Left ventricle myocardium inferior (tissue), 1 donor: ENCODE data around the gene CHST13. TPM values are rescaled to one million over a fixed set of nuclear protein-coding genes. Genes with fewer than 3 reads are reported as not detected.

Experiments used
- DNase-seq: peaks from one replicate; pipeline ENCODE4 v3.0.0-alpha.2; 2020
- H3K27ac ChIP-seq: fragments of 200-600 bp; replicated peaks from 2 replicates; pipeline ENCODE4 v1.8.0; 2021
- H3K27me3 ChIP-seq: fragments of 200-600 bp; 2 replicates; pipeline ENCODE4 v1.8.0; 2021; ENCODE audit warnings: low read depth
- H3K36me3 ChIP-seq: fragments of 200-600 bp; 2 replicates; pipeline ENCODE4 v1.8.0; 2021
- H3K4me1 ChIP-seq: fragments of 200-600 bp; 2 replicates; pipeline ENCODE4 v1.8.0; 2021
- H3K4me3 ChIP-seq: fragments of 200-600 bp; 2 replicates; pipeline ENCODE4 v1.8.0; 2021; ENCODE audit warnings: mild to moderate bottlenecking, moderate library complexity
- H3K9me3 ChIP-seq: fragments of 200-600 bp; replicated peaks from 2 replicates; pipeline ENCODE4 v1.8.0; 2021
- intact Hi-C: fragments of 100-400 bp; cut with micrococcal nuclease; formaldehyde crosslinking; loops from one replicate; pipeline ENCODE4 v1.11.0; 2022
- total RNA-seq: library from RNA; stranded (reverse); fragmentation: NEBNext Ultra II Directional; extraction: Animal tissue kit (Norgen Biotek cat#: 25700); gene quantifications from one replicate; pipeline ENCODE4 v1.2.1, GENCODE V29; 2021
- TF ChIP-seq, protein P1 (sequence below): fragments of 200-600 bp; IDR thresholded peaks from 2 replicates; pipeline ENCODE4 v1.8.0; 2021; ENCODE audit warnings: antibody characterized with exemption, mild to moderate bottlenecking, borderline replicate concordance
- donor health status: DM: no; HTN: yes; CAD: no; lungs with severe emphysema.

Gene CHST13
- total RNA-seq, 1 donor from 2014 or later = 0.11 TPM

DNA sequence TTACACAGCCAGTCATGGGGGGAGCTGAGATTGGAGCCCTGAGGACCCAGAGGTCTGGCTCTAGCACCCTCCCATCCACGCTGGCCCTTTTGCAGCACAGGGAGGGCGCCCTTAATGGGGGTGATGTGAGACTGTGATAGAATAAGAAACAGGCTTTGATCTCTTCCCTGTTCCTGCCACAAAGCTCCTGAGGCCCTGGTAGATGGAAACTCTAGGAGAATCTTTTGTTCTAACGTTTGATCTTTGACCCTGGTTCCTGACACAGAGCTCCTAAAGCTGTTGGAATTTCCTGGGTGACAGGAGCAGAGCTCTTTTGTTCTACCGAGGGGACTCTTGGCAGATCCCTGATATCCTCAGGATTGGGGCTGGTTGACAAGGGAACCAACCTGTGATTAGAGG, 5.2 kb upstream of the CHST13 start:
- Histone ChIP-seq H3K4me1 (peaks cover 2% of the 10 kb centered on the region), H3K9me3 (no peaks in the 10 kb centered on the region), H3K4me3 (no peak overlapping the region), H3K27ac (no peak overlapping the region), H3K36me3 (no peaks in the 10 kb centered on the region), H3K27me3 (peaks cover 27% of the 10 kb centered on the region)
- intact Hi-C loops = no loop called here
- TF ChIP-seq, protein P1, sequence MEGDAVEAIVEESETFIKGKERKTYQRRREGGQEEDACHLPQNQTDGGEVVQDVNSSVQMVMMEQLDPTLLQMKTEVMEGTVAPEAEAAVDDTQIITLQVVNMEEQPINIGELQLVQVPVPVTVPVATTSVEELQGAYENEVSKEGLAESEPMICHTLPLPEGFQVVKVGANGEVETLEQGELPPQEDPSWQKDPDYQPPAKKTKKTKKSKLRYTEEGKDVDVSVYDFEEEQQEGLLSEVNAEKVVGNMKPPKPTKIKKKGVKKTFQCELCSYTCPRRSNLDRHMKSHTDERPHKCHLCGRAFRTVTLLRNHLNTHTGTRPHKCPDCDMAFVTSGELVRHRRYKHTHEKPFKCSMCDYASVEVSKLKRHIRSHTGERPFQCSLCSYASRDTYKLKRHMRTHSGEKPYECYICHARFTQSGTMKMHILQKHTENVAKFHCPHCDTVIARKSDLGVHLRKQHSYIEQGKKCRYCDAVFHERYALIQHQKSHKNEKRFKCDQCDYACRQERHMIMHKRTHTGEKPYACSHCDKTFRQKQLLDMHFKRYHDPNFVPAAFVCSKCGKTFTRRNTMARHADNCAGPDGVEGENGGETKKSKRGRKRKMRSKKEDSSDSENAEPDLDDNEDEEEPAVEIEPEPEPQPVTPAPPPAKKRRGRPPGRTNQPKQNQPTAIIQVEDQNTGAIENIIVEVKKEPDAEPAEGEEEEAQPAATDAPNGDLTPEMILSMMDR = no peak
- no peak for DNase-seq

DNA sequence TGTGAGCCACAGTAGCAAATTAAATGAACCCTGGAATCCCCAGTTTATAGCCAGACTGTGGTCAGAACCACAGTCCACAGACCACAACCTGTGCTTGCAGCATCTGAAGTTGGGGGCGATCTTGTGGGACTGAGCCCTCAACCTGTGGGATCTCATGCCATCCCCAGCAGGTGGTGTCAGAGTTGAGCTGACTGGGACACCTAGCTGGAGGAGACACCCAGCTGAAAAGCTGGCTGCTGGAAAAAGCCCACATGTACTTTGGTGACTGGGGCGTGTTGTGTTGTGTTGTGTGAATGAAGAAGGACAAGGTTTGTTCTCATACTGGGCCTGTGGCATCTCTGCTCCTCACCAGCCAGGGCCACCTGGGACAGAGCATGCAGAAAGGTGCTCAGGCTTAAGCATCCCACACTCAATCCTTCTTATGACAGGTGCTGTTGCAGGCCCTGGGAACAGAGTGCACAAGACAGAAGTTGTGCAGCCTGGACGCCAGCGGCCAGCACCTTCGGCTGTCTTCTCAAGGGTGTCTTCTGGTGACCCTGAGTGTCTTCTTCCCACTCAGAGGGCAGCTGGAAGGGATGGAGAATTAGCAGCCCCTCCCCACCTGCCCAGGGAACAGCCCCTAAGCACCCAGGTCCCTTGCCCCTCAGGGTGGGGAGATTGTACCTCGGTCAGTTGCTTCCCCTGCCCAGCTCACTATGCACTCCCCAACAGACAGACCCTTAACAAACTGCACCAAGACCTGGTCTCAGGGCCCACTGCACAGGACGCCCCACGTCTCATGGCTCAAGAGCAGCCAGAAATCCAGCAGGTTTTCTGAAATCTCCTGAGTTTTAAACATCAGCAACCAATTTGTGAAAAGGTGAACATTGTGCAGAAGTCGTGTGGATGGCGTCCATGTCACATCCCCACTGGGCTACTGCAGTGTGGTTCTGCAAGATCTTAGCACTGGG, 4.2 kb upstream of the CHST13 start:
- Histone ChIP-seq H3K4me1 (peaks cover 11% of the 10 kb centered on the region), H3K27ac (no peak overlapping the region), H3K36me3 (no peaks in the 10 kb centered on the region), H3K27me3 (peaks cover 37% of the 10 kb centered on the region), H3K4me3 (no peak overlapping the region), H3K9me3 (no peaks in the 10 kb centered on the region)
- no peak for DNase-seq
- intact Hi-C loops = no loop called here
- TF ChIP-seq, protein P1 = no peak

DNA sequence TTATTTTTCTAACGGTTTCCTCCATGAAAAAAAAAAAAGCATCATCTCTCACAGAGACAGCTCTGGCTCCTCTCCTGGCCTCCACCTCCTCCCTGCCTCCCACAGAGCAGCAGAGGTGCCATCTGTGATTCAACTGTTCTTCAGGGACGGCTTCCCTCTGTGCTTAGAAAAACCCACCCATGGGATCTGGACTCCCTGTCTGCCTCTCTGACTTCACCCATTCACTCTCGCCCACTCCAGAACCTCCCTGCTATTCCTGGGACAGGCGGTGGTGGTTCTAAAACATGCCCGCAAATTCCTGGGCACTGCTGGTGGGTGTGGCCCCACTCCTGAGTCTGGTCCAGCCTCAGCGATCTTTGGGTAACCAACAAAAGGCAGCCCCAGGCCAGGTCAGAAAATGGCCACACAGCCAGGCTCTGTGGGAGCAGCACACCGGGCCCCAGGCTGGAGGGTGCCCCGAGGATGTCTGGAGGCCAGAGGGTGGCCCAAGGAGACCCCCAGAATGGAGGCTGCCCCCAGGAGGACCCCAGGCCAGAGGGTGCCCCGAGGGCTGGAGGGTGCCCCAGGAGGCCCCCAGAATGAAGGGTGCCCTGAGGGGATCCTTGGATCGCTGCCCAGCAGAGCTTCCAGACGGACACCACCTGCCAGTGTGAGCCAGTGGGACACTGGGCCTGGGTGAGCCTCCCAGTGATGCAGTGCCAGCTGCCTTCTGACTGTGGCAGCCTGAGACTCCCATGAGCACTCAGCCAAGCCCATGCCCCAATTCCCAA, 2.6 kb upstream of the CHST13 start:
- H3K27me3 ChIP-seq = peaks cover 52% of the 10 kb centered on the region
- no peaks in the 10 kb centered on the region for H3K9me3 ChIP-seq
- no peak for DNase-seq
- TF ChIP-seq, protein P1 = no peak
- H3K36me3 ChIP-seq = no peaks in the 10 kb centered on the region
- H3K4me1 ChIP-seq = peaks cover 13% of the 10 kb centered on the region
- no peak overlapping the region for H3K27ac ChIP-seq
- intact Hi-C loops = no loop called here
- H3K4me3 ChIP-seq = no peak overlapping the region

DNA sequence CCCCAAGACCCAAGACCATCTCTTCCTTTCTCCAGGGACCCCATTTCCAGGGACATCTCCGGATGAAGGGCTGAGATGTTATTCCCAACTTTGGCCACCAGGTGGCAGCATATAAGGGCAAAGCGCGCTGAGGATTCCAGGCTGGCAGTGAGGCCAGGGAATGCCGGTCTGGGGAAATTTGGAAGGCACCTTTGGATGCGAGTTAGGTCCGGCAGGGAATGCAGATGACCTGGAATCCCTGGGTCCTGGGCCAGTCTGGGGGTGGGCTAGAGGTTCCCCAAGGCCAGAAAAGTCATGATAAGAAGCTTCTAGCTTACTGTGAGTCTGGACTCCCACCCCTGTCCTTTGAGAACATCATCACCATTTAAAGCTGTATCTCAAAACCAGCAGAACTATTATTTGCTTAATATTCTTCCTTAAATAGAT, 1.6 kb upstream of the CHST13 start:
- peaks cover 13% of the 10 kb centered on the region for H3K4me1 ChIP-seq
- H3K27ac ChIP-seq = no peak overlapping the region
- H3K27me3 ChIP-seq = peaks cover 49% of the 10 kb centered on the region
- intact Hi-C loops = no loop called here
- H3K36me3 ChIP-seq = no peaks in the 10 kb centered on the region
- TF ChIP-seq, protein P1 = peak; percentile 92
- H3K4me3 ChIP-seq = no peak overlapping the region
- DNase-seq = peak; percentile 40
- H3K9me3 ChIP-seq = no peaks in the 10 kb centered on the region

DNA sequence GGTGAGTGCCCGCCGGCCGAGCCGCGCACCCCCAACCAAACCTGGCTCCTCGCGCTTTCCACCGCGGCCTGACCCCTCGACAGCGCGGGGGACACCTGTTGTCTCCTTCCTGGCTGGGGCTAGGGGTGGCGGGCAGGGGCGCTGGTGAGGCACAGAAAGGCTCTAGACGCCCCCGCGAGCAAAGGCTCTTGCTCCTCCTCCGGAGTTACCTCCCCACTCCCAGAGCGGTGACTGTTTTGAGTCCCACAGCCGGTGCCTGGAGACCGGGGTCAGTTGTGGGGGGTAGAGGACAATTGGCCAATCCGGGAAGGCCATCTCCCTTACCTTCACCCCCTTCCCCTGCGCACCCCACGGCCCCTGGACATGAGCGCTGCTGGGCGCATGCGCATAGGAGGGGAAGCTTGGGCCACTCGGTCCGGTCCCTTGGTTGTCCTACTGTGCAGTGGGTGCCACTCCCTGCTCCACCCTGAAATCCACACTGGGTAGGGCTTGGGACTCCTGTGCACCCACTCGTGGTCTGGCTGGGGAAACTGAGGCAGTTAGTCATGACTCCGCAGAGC, 554 bp downstream of the CHST13 start:
- peak; percentile 37 for DNase-seq
- peak overlapping the region; percentile 43 for H3K27ac ChIP-seq
- peaks cover 27% of the 10 kb centered on the region for H3K4me1 ChIP-seq
- H3K36me3 ChIP-seq = no peaks in the 10 kb centered on the region
- peaks cover 36% of the 10 kb centered on the region for H3K27me3 ChIP-seq
- H3K9me3 ChIP-seq = no peaks in the 10 kb centered on the region
- peak overlapping the region; percentile 64 for H3K4me3 ChIP-seq
- intact Hi-C loops = no loop called here
- TF ChIP-seq, protein P1 = no peak
